Liver (tissue), 3 donors: ENCODE results near the gene PCDHGA6.

Experiments used
- ATF3 ChIP-seq: IDR thresholded peaks from 2 replicates; pipeline ENCODE4 v1.6.1; 2016; ENCODE audit warnings: antibody characterized with exemption
- CTCF ChIP-seq: fragments of 150-350 bp; IDR thresholded peaks from 2 replicates; pipeline ENCODE4 v1.5.1; 2017; ENCODE audit warnings: improper control_type of control experiment, low read depth, low read length; ENCODE audit not compliant: missing input control
- GABPA ChIP-seq, 2 donors: IDR thresholded peaks in 1 of 2; conservative IDR thresholded peaks in 1 of 2; 2 replicates each; pipeline ENCODE4 v1.6.1; 2016; ENCODE audit warnings: antibody characterized with exemption in 2 of 2, mild to moderate bottlenecking in 1 of 2, moderate library complexity in 1 of 2
- donor health status: healthy.
- donor health status: healthy.

GRCh38 chr5:141403387-141403786 lies 29.7 kb downstream of the PCDHGA6 start:
- TF ChIP-seq CTCF = no peak
- no peak for TF ChIP-seq ATF3
- no peak for TF ChIP-seq GABPA (IDR thresholded peaks at IDR 0.05 in 1 of 2, conservative IDR thresholded peaks at IDR 0.05 in 1 of 2)
